NCI-H1436 (cell line): ENCODE measurements around the gene TUT4.

ENCODE experiments used
- DNase-seq: peaks from one replicate; lab custom pipeline; 2025; lab: John Stamatoyannopoulos, UW

Gene TUT4

GRCh38 chr1:52404116-52404974 lies 148.5 kb downstream of the TUT4 start, which contains the start of the genes ORC1 and PRPF38A:
ORC1 (minus strand) TSS chr1:52404423; CDS start chr1:52402223, 2,200 bp downstream.
PRPF38A (plus strand) TSS chr1:52404602; CDS start chr1:52404750, 148 bp downstream.
- DNase-seq = peak; percentile 99

- peak; percentile 29 for DNase-seq
Observed at GRCh38 chr1:52403566-52404115, 149.3 kb downstream of the TUT4 start.

GRCh38 chr1:52402860-52403240 lies 150.0 kb downstream of the TUT4 start:
- no peak for DNase-seq

DNA sequence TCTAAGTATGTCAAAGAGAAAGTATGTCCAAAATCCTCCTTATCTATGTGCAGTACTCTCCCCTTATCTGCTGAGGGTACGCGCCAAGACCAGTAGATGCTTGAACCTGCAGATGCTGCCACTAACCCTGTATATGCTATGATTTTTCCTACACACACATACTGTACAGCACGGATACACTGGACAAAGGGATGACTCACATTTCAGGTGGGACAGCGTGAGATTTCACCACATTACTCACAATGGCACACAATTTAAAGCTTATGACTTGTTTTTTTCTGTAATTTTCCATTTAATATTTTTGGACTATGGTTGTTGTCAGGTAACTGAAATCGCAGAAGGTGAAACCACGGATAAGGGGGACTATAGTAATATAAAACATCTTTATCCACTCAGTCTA lies 152.8 kb downstream of the TUT4 start:
- DNase-seq = no peak

DNA sequence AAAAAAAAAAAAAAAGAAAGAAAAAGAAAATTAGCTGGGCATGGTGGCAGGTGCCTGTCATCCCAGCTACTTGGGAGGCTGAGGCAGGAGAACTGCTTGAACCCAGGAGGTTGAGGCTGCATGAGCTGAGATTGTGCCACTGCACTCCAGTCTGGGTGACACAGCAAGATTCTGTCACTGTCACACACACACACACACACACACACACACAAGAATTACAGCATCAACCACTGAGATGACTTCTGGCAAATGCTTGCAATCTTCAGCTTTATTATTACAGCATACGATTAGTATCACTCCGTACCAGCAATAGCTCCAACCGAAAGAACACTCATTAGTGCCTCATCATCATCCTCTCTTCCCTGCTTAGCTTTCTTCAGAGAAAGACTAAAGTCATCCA lies 153.3 kb downstream of the TUT4 start:
- DNase-seq = no peak

GRCh38 chr1:52393174-52393573 lies 159.7 kb downstream of the TUT4 start:
- no peak for DNase-seq

GRCh38 chr1:52386458-52386857 lies 166.4 kb downstream of the TUT4 start:
- no peak for DNase-seq

GRCh38 chr1:52385376-52385775 lies 167.5 kb downstream of the TUT4 start:
- DNase-seq = no peak
